ENCODE results near the gene KDM2A.

Gene KDM2A

GRCh38 chr11:67303132-67303834 lies 184.2 kb downstream of the KDM2A start, which contains the start of gene SSH3:
TSS of gene SSH3 (plus strand) at chr11:67303530. CDS start at chr11:67303626, 96 bp downstream.
- no peak for TF ChIP-seq CTCF (IDR thresholded peaks at IDR 0.05; ENCODE audit: insufficient read depth, low read length, poor library complexity, severe bottlenecking)
- Histone ChIP-seq H3K4me3 (replicated peaks; ENCODE audit: low read depth, low read length) (peak within 1 kb of the TSS; percentile 51), H3K36me3 (ENCODE audit: control insufficient read depth, insufficient read depth, low read length) (peaks cover 27% of the 10 kb centered on the region), H3K27me3 (replicated peaks; ENCODE audit: control insufficient read depth, insufficient read depth, low read length) (no peaks in the 10 kb centered on the region)
- no peak for DNase-seq (ENCODE audit: extremely low read depth, insufficient read length)

GRCh38 chr11:67303835-67304411 lies 184.9 kb downstream of the KDM2A start:
- peak overlapping the region; percentile 51 for H3K4me3 ChIP-seq (replicated peaks; ENCODE audit: low read depth, low read length)
- DNase-seq (ENCODE audit: extremely low read depth, insufficient read length), result no peak
- H3K27me3 ChIP-seq (replicated peaks; ENCODE audit: control insufficient read depth, insufficient read depth, low read length), result no peaks in the 10 kb centered on the region
- H3K36me3 ChIP-seq (ENCODE audit: control insufficient read depth, insufficient read depth, low read length), result peaks cover 26% of the 10 kb centered on the region
- TF ChIP-seq CTCF (IDR thresholded peaks at IDR 0.05; ENCODE audit: insufficient read depth, low read length, poor library complexity, severe bottlenecking), result no peak

- no peak for TF ChIP-seq CTCF (IDR thresholded peaks at IDR 0.05; ENCODE audit: insufficient read depth, low read length, poor library complexity, severe bottlenecking)
- H3K4me3 ChIP-seq (replicated peaks; ENCODE audit: low read depth, low read length), result no peak overlapping the region
- H3K27me3 ChIP-seq (replicated peaks; ENCODE audit: control insufficient read depth, insufficient read depth, low read length), result no peaks in the 10 kb centered on the region
- H3K36me3 ChIP-seq (ENCODE audit: control insufficient read depth, insufficient read depth, low read length), result peaks cover 20% of the 10 kb centered on the region
- DNase-seq (ENCODE audit: extremely low read depth, insufficient read length), result no peak
These were observed 185.5 kb downstream of the KDM2A start for GRCh38 chr11:67304511-67305113.

GRCh38 chr11:67306769-67307544 lies 187.9 kb downstream of the KDM2A start:
- Histone ChIP-seq H3K4me3 (replicated peaks; ENCODE audit: low read depth, low read length) (no peak overlapping the region), H3K36me3 (ENCODE audit: control insufficient read depth, insufficient read depth, low read length) (peaks cover 2% of the 10 kb centered on the region), H3K27me3 (replicated peaks; ENCODE audit: control insufficient read depth, insufficient read depth, low read length) (no peaks in the 10 kb centered on the region)
- no peak for DNase-seq (ENCODE audit: extremely low read depth, insufficient read length)
- no peak for TF ChIP-seq CTCF (IDR thresholded peaks at IDR 0.05; ENCODE audit: insufficient read depth, low read length, poor library complexity, severe bottlenecking)

- no peaks in the 10 kb centered on the region for H3K27me3 ChIP-seq (replicated peaks; ENCODE audit: control insufficient read depth, insufficient read depth, low read length)
- no peak for TF ChIP-seq CTCF (IDR thresholded peaks at IDR 0.05; ENCODE audit: insufficient read depth, low read length, poor library complexity, severe bottlenecking)
- H3K4me3 ChIP-seq (replicated peaks; ENCODE audit: low read depth, low read length), result no peak overlapping the region
- no peaks in the 10 kb centered on the region; the same call in none of the 2 replicates for H3K36me3 ChIP-seq (ENCODE audit: control insufficient read depth, insufficient read depth, low read length)
- DNase-seq (ENCODE audit: extremely low read depth, insufficient read length), result no peak
These were observed 188.5 kb downstream of the KDM2A start for GRCh38 chr11:67307545-67308001.
